GM12891 (cell line): ENCODE data around the gene HSD17B1.
"Not testable (repeated sequence)": the region's sequence is repeated elsewhere in the genome, so short reads cannot be mapped to it uniquely, and the experiment has no call there.

Experiments used
- DNase-seq: peaks from one replicate; pipeline ENCODE4 v3.0.0; 2011; ENCODE audit warnings: low spot score; ENCODE audit not compliant: insufficient read length
- FAIRE-seq: peaks from 2 replicates; lab custom pipeline; 2011; peaks lifted over from hg19 to GRCh38; lab: Jason Lieb, UNC
- PAX5 ChIP-seq: IDR thresholded peaks from 2 replicates; pipeline ENCODE4 v1.6.1; 2011; ENCODE audit warnings: low read length, moderate library complexity, mild to moderate bottlenecking; ENCODE audit not compliant: insufficient read depth, severe bottlenecking
- POLR2A ChIP-seq: IDR thresholded peaks from 2 replicates; pipeline ENCODE4 v1.6.1; 2011; ENCODE audit warnings: low read depth, low read length, control low read depth
- POLR2AphosphoS5 ChIP-seq: IDR thresholded peaks from 2 replicates; pipeline ENCODE4 v1.6.1; 2011; ENCODE audit warnings: low read depth, low read length, control low read depth
- POU2F2 ChIP-seq: IDR thresholded peaks from 2 replicates; pipeline ENCODE4 v1.6.1; 2011; ENCODE audit warnings: low read depth, mild to moderate bottlenecking, control low read depth, low read length, moderate library complexity
- SPI1 ChIP-seq: IDR thresholded peaks from 2 replicates; pipeline ENCODE4 v1.6.1; 2011; ENCODE audit warnings: low read depth, low read length, control low read depth
- TAF1 ChIP-seq: IDR thresholded peaks from 2 replicates; pipeline ENCODE4 v1.6.1; 2011; ENCODE audit warnings: low read depth, low read length, control low read depth

The HSD17B1 gene

GRCh38 chr17:42547698-42548069, 5.0 kb upstream of the HSD17B1 start:
- no peak for FAIRE-seq
- DNase-seq = no peak
- TF ChIP-seq PAX5 = no peak
- no peak for TF ChIP-seq TAF1
- no peak for TF ChIP-seq POLR2A
- no peak for TF ChIP-seq POLR2AphosphoS5
- no peak for TF ChIP-seq SPI1
- no peak for TF ChIP-seq POU2F2

GRCh38 chr17:42548070-42548837, 4.5 kb upstream of the HSD17B1 start:
- DNase-seq = peak; percentile 97
- FAIRE-seq = peak; percentile 100
- TF ChIP-seq SPI1 = no peak
- no peak for TF ChIP-seq POLR2A
- TF ChIP-seq PAX5 = no peak

DNA sequence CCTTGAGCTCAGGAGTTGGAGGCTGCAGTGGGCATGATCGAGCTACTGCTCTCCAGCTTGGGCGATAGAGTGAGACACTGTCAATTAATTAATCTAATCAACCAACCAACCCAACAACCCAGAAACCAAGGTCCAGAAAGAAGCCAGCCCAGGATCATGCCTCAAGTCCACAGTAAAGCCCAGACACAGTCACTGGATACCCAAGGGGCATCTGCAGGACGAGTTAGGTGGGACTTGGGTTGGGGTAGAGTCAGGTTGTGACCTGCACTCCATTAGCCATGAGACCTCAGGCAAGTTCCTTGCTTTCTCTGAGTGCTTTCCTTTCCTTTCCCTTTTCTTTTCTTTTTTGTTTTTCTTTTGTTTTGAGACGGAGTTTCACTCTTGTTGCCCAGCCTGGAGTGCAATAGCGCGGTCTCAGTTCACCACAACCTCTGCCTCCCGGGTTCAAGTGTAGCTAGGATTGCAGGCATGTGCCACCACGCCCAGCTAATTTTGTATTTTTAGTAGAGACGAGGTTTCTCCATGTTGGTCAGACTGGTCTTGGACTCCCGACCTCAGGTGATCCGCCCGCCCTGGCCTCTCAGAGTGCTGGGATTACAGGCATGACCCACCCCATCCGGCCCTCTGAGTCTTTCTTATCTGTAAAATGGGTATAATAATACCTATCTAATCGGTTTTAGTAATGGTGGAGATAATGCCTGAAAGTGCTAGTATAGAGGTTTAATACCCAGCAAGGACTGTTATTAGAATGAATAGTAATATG, 3.5 kb upstream of the HSD17B1 start:
- DNase-seq (no peak), FAIRE-seq (peak; percentile 68)
- TF ChIP-seq TAF1 (no peak), POLR2A (no peak), PAX5 (no peak), POLR2AphosphoS5 (no peak), SPI1 (no peak), POU2F2 (no peak)

- FAIRE-seq = no peak
- TF ChIP-seq POLR2AphosphoS5 = no peak
- no peak for TF ChIP-seq PAX5
- TF ChIP-seq SPI1 = no peak
- TF ChIP-seq POU2F2 = no peak
- no peak for TF ChIP-seq TAF1
- no peak for TF ChIP-seq POLR2A
- no peak for DNase-seq
Observed at GRCh38 chr17:42553161-42553818, 567 bp downstream of the HSD17B1 start.

GRCh38 chr17:42553866-42554249, 1.1 kb downstream of the HSD17B1 start:
- FAIRE-seq (no peak), DNase-seq (no peak)
- no peak for TF ChIP-seq POU2F2

- FAIRE-seq = peak; percentile 94
- DNase-seq = peak; percentile 94
- TF ChIP-seq SPI1 (no peak), PAX5 (peak; percentile 61), POLR2A (peak; percentile 68), POLR2AphosphoS5 (peak; percentile 78), TAF1 (0 out of 2 replicates have a peak, but pooled peaks have one; percentile 16), POU2F2 (no peak)
Observed at GRCh38 chr17:42554250-42555121, 1.8 kb downstream of the HSD17B1 start.

DNA sequence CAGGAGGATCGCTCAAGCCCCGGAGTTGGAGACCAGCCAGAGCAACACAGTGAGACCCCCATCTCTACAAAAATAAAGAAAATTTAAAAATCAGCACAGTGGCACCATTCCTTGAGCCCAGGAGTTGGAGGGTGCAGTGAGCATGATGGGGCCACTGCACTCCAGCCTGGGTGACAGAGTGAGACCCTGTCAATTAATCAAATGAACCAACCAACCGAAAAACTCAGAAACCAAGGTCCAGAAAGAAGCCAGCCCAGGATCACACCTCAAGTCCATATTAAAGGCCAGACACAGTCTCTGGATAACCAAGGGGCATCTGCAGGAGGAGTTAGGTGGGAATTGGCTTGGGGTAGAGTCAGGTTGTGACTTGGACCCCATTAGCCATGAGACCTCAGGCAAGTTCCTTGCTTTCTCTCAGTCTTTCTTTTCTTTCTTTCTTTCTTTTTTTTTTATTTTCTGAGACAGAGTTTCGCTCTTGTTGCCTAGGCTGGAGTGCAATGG, 2.4 kb downstream of the HSD17B1 start:
- no peak for DNase-seq
- no peak for FAIRE-seq
- TF ChIP-seq POLR2A (no peak), POLR2AphosphoS5 (no peak), SPI1 (no peak), POU2F2 (no peak), TAF1 (no peak), PAX5 (no peak)

GRCh38 chr17:42555961-42556617, 3.4 kb downstream of the HSD17B1 start:
- not testable (repeated sequence) for DNase-seq
- peak; percentile 80 for FAIRE-seq

GRCh38 chr17:42559075-42559474, 6.4 kb downstream of the HSD17B1 start:
- no peak for DNase-seq
- TF ChIP-seq POU2F2 = no peak
- TF ChIP-seq SPI1 = no peak
- no peak for TF ChIP-seq PAX5
- no peak for TF ChIP-seq POLR2AphosphoS5
- no peak for TF ChIP-seq POLR2A
- no peak for TF ChIP-seq TAF1
- FAIRE-seq = no peak
